Transverse colon (tissue), 4 donors: ENCODE measurements around the gene CIAO2A. TPM values are rescaled to one million over a fixed set of nuclear protein-coding genes. Genes with fewer than 3 reads are reported as not detected.

Source experiments
- DNase-seq: peaks from one replicate; pipeline ENCODE4 v3.0.0-alpha.2; 2019
- H3K27ac ChIP-seq, 4 donors: fragments of 200-600 bp; sonication (generic); 2 replicates each; pipeline ENCODE4 v1.5.1; 2016 to 2018; ENCODE audit warnings: inconsistent platforms in 4 of 4
- H3K27me3 ChIP-seq: fragments of 200-600 bp; sonication (generic); 2 replicates; pipeline ENCODE4 v1.5.1; 2017; ENCODE audit warnings: inconsistent platforms
- H3K36me3 ChIP-seq, 4 donors: fragments of 200-600 bp; sonication (generic); 2 replicates each; pipeline ENCODE4 v1.5.1; 2017 to 2019; ENCODE audit warnings: inconsistent platforms in 4 of 4
- H3K4me1 ChIP-seq, 4 donors: fragments of 200-600 bp; sonication (generic); 2 replicates each; pipeline ENCODE4 v1.5.1; 2017 to 2020; ENCODE audit warnings: inconsistent platforms in 4 of 4
- H3K4me3 ChIP-seq, 4 donors: fragments of 200-600 bp; sonication (generic); 1 replicate in 1 of 4; 2 replicates in 3 of 4; pipeline versions ENCODE4 v1.5.1 to v1.6.1; 2017 to 2019; ENCODE audit warnings: inconsistent platforms in 4 of 4
- H3K9me3 ChIP-seq, 2 donors: fragments of 200-600 bp; sonication (generic); 2 replicates each; pipeline ENCODE4 v1.5.1; 2017 to 2019; ENCODE audit warnings: inconsistent platforms in 2 of 2
- CTCF ChIP-seq, 5 experiments: fragments of 200-600 bp in 3 of 5; fragments of 450-650 bp in 2 of 5; sonication (generic) in 3 of 5; IDR thresholded peaks; 1 replicate in 2 of 5; 2 replicates in 3 of 5; pipeline ENCODE4 v1.5.1; 2016 to 2017; ENCODE audit warnings: antibody characterized with exemption in 5 of 5, inconsistent platforms in 3 of 5, mild to moderate bottlenecking in 2 of 5, moderate library complexity in 1 of 5
- EP300 ChIP-seq: sonication (generic); formaldehyde crosslinking; IDR thresholded peaks from one replicate; pipeline ENCODE4 v1.6.1; 2017; ENCODE audit warnings: antibody characterized with exemption, low read depth
- POLR2A ChIP-seq: fragments of 450-650 bp; IDR thresholded peaks from one replicate; pipeline ENCODE4 v1.6.1; 2016; ENCODE audit warnings: antibody characterized with exemption, mild to moderate bottlenecking, moderate library complexity
- POLR2AphosphoS5 ChIP-seq, 3 donors: sonication (generic); formaldehyde crosslinking; IDR thresholded peaks; one replicate each; pipeline ENCODE4 v1.6.1; 2016; ENCODE audit warnings: antibody characterized with exemption in 3 of 3
- WGBS, 2 donors: methylation state at CpG; one replicate each; pipeline ENCODE4 v1.1.5; 2018; ENCODE audit warnings: low coverage in 1 of 2; 5-methylcytosine and 5-hydroxymethylcytosine counted together
- in situ Hi-C, 4 donors: fragments of 200-750 bp; cut with MboI; loops; one replicate each; pipeline versions ENCODE4 v1.15.0 to v1.15.1; 2017; ENCODE audit warnings: low sequenced_read_pairs in 3 of 4, low pct_ligation_motif_present in 1 of 4, low pct_unique_long_range_greater_than_20kb in 1 of 4
- intact Hi-C: fragments of 100-400 bp; cut with DNase I; formaldehyde crosslinking; loops from one replicate; pipeline ENCODE4 v1.15.1; 2023; ENCODE audit warnings: low total_unique reads
- small RNA-seq, 4 donors: library from RNA; depleted of rRNA; stranded (forward); fragments of <200 nt; gene quantifications; one replicate each; pipeline ENCODE3, GENCODE V24; 2016
- total RNA-seq, 4 donors: library from RNA; depleted of rRNA; stranded (reverse); fragments of >200 nt; gene quantifications; one replicate each; pipeline ENCODE4 v1.1.0, GENCODE V29; 2016

Gene CIAO2A
- total RNA-seq, 4 donors from 2014 or later = 28.1 to 160 (median 104) TPM

DNA sequence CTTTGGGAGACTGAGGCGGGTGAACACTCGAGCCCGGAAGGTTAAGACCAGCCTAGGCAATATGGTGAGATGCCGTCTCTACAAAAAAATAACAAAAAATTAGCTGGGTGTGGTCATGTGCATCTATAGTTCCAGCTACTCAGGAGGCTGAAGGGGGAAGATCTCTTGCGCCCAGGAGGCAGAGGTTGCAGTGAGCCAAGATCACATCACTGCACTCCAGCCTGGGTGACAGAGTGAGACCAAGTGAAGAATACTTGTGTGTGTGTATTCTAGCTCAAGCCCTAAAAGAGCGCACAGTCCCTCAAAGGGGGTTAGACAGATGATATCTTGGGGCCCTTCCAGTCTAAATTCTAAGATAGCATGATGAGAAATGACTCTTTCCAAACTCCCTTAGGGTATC, 71.1 kb downstream of the CIAO2A start:
- intact Hi-C loops (no loop called here), in situ Hi-C loops (no loop called here)
- 97 to 100% methylated on average over 1 to 6 of the region's 6 CpGs for WGBS, 2 donors
- Histone ChIP-seq H3K27me3 (no peaks in the 10 kb centered on the region), H3K36me3 (no peaks in the 10 kb centered on the region), H3K4me3 (no peak overlapping the region), H3K27ac (peak overlapping the region; percentile 59 to 75 (median 68)), H3K4me1 (peaks cover 13 to 69% (median 39%) of the 10 kb centered on the region in 4 donors), H3K9me3 (no peaks in the 10 kb centered on the region)
- DNase-seq = no peak
- TF ChIP-seq EP300 (no peak), CTCF (IDR thresholded peaks at IDR 0.05) (no peak), POLR2AphosphoS5 (IDR thresholded peaks at IDR 0.05) (no peak), POLR2A (no peak)

Small RNA genes lying within 50 kb of the gene (small RNA-seq; reads per million reads assigned to genes)
- 0 reads per million in 4 donors for gene RF00019

Other genes starting within 250 kb of the CIAO2A start
- gene DAPK2, start 47.4 kb downstream of the CIAO2A start, total RNA-seq = 100 to 1,000 TPM in 3 of 4 donors, 10 to 100 TPM in 1; 45.1 to 244 (median 107) TPM
- 10 to 100 TPM; 42.4 to 91.0 (median 65.4) TPM for gene SNX1, start 2.1 kb upstream of the CIAO2A start, total RNA-seq
- 1 to 10 TPM in 2 of 4 donors, not detected in 2; 2.2 to 3.7 TPM for gene SNX22, start 57.9 kb upstream of the CIAO2A start, total RNA-seq
- gene PPIB, start 69.2 kb upstream of the CIAO2A start, total RNA-seq = 100 to 1,000 TPM in 3 of 4 donors, 10 to 100 TPM in 1; 39.6 to 226 (median 154) TPM